ENCODE data around the gene RECK.
"Not testable (repeated sequence)": the region's sequence is repeated elsewhere in the genome, so short reads cannot be mapped to it uniquely, and the experiment has no call there.

Gene RECK

DNA sequence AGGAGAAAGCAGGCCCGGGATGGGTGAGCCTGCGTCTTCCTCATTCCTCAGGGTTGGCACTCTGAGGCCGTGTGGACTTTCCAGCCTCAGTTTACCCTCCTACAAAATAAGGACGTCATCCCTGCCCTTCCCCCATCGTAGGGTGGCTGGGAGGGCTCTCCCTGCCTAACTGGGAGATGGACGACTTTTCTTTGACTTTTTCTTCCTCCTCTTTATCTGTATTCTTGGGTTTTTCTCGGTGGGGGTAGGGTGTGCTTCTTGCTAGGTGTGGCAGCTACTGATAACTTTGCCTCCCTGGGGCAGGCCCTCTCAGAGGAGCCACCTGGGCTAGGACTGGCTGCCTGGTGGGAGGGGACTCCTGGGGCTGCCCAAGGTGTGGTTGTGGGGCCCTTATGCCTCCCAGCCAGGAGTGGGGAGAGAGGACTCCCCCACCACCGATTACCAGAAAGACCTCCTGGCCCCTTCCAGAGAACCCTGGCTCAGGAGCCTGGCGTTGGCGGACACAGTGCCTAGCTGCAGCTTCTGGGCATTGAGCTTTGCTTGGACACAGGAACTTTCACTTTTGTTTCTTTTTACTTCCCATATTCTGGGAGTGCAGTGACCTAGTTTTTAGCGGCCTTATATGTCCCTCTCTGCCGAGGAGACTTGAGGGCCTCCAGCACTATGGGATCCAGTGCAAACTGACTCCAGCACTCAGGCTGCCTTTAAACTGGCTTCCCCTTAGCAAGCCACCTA is 106.0 kb downstream of the RECK start:
- DNase-seq = no peak

DNA sequence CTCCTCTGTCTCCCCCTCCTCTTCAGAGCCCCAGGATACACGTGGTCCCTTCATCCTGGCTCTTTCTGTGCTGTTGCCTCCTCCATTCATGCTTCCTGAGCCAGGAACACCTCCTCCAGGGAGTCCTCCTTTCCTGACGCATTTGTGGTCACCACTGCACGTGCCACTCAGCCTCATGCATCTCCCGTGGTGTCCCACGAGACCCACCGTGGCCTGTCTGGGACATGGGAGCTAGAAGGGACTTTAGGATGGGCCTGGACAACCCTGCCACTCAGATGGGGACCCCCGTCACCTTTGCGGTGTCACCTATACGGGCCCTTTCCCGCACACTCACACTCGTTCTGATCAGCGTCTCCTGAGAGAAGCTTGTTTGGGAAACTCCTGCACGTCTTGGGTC is 106.5 kb downstream of the RECK start:
- no peak for DNase-seq

DNA sequence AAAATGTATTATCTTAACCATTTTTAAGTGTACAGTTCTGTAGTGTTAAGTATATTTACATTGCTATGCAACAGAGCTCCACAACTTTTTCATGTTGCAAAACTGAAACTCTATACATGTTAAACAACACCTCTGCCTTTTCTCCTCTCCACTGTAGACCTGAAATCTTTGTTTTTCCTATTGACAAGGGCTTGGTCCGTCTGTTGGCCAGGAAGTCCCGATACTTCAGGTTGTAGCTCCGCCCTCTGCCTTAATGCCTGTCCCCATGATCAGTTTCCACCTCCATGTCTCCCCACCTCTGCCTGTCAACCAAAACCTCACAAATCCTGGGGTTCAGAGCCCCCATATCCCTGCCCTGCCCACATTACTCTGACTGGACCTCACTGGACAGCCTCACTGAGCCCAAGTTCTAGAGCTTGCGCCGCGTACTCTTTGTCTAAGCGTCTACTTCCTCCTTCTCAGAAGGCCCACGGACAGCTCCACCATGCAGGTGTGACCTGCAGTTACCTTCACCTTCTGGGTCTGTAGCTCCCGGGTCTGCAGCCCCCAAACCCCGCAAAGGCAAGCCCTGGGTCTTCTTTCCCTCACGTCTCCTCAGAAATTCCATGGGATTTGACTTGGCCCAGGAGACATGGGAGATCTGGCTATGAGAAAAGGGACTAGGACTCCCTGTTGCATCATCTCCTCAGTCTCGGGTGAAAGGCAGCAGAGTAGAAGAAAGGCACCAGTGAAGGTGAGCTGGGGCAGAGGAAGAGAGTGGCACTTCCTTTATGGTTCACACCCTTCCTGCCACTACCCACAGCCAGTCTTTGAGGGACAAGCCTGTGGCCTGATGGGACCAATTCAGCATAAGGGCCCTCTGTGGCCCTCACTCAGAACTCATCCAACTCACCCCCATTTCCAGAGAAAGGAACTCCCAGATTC is 107.9 kb downstream of the RECK start:
- no peak for DNase-seq

DNA sequence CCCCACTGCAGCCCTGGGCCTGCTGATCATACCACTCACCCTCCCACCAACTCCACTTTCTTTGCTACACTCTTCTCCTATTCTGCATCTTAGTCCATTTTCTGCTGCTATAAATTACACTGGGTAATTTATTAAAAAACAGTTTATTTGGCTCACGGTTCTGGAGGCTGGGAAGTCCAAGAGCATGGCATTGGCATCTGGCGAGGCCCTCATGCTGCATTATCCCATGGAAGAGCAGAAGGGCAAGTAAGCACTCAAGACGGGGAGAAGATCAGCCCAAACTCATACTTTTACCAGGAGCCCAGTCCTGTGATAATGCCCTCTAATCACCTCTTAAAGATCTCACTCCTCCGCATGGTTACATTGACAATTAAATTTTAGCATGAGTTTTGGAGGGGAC is 109.3 kb downstream of the RECK start:
- no peak for DNase-seq

GRCh38 chr9:36146651-36147050 is 109.9 kb downstream of the RECK start:
- DNase-seq = no peak

DNA sequence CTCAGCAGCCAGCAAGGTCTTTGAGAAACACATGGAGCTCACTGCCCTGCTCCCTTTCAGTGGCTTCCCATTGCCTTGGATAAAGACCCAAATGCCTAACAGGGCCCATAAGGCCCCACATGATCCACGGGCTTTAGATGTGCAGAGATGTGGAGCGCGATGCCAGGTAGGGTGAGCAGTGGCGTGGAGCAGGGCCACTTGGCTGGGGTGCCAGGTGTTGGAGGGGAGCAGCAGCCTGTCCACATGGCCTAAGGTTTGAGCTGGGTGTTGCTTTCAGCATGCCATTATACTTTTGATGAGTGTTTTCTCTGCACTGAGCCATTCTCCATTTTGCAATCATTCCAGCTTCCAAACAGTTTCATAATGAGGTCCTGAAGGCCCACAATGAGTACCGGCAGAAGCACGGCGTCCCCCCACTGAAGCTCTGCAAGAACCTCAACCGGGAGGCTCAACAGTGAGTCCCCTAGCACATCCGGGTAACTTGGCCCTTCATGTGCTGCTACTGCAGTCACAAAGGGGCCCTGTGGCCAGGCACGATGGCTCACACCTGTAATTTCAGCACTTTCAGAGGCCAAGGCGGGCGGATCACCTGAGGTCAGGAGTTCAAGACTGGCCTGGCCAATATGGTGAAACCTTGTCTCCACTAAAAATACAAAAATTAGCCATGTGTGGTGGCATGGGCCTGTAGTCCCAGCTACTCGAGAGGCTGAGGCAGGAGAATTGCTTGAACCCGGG is 110.9 kb downstream of the RECK start:
- DNase-seq = no peak

DNA sequence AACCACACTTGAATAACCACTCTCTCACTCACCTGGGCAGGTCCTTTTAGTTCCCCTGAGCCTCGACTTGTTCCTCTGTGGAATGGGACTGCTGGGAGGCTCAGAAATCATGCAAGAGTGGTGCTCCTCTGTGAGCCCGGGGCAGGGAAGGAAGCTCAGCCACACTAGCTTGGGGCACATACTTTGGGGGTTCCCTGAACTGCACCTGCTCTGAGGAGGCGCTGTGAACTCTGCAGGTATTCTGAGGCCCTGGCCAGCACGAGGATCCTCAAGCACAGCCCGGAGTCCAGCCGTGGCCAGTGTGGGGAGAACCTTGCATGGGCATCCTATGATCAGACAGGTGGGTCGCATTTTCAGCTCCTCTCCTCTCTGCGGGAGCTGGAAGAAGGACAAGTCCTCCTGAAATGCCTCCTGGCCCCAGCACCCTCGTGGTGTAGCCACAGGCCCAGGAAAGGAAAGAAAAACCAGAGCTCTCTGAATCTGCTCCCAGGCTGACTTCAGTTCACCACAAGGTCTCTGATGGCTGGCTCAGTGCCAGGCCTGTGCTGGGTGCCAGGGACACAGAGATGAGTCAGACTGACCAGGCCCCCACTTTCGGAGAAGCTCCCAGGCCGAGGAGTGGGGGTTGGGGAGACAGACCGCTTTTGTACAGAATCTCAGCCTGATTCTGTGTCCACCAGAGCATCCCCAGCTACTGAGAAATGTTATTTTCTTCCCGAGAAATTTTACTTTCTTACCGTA is 111.8 kb downstream of the RECK start:
- DNase-seq = no peak

GRCh38 chr9:36149197-36149596 is 112.5 kb downstream of the RECK start:
- DNase-seq = no peak

DNA sequence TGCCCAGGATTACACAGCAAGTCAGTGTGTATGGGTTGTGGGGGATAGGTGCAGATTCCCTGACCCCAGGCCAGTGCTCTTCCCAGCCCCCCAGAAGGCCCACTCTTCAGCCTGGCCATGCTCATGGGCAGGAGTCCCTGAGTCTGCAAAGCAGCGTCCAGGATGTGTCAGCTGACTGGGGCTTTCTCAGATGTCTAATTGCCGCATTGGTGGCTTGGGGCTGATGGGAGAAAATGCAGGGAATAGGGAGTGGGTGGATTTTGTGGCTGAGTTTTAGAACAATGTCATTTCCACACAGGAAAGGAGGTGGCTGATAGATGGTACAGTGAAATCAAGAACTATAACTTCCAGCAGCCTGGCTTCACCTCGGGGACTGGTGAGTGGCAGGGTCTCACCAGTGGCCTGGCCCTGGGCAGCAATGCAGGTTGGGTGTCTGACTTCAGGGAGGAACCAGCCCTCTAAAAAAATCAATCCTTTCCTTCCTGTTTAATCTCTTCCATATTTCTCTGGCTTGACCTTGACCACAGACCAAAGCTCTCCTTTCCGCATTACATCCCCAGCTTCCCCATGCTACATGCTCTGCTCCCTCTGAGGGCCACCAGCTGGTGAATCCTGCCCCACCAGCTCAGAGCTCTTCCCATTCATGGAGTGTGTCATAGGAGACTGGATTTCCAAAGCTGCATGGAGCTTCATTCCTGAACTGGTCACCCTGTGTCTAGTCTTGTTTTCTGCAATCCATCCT is 114.0 kb downstream of the RECK start:
- DNase-seq = no peak

GRCh38 chr9:36151316-36152210 is 114.8 kb downstream of the RECK start:
- DNase-seq = no peak

- no peak for DNase-seq
Measured at GRCh38 chr9:36152741-36153438, 116.2 kb downstream of the RECK start.

DNA sequence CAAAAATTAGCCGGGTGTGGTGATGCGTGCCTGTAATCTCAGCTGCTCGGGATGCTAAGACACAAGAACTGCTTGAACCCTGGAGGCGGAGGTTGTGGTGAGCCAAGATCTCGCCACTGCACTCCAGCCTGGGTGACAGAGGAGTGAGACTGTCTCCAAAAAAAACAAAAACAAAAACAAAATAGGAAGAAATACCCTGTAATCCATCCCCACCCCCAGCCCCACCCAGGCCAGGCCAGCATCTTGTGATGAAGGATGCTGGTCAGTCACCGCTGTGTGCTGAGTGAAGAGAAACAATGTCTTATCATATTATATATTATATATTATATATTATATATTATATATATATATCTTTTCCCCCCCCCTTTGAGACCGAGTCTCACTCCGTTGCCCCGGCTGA is 117.0 kb downstream of the RECK start:
- no peak for DNase-seq

DNA sequence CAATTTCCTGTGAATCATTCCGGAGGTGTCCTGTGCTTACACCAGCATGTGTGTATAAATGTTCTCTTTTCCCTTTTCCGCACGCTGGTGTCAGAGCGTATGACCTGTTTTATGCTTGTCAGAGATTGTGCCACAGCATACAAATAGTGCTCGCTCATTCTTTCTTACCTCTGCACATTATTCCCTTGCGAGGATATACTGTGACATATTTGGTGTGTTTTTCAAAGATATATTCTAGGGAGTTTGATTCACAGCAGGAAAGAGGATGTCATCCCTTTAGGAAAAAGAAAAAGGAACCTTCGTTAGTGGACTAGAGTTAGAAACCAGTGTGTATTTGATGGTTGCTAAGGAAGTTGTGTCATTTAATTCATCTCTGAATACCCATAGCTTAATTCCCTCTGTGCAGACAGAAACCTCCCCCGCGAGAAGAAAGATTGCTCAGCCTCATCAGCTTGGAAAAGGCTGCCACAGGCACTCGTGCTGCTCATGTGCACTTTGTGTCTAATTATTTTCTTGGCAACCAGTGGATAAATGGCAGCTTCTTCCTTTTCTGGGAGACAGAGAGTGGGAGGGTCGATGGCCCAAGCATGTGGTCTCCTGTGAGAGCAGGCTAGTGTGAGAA is 117.7 kb downstream of the RECK start:
- DNase-seq = no peak

DNA sequence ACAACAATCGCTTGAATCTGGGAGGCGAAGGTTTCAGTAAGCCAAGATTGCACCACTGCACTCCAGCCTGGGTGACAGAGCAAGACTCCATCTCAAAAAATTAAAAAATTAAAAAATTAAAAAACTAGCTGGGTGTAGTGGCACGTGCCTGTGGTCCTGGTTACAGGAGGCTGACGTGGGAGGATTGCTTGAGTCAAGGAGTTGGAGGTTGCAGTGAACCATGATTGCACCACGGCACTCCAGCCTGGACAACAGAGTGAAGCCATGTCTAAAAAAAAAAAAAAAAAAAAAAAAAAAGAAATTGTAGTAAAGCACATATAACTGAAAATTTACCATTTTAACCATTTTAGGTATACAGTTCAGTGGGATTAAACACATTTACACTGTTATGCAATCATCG is 119.4 kb downstream of the RECK start:
- DNase-seq = no peak

GRCh38 chr9:36158122-36158521 is 121.4 kb downstream of the RECK start:
- DNase-seq = no peak

- DNase-seq = no peak
Measured at GRCh38 chr9:36158917-36159316, 122.2 kb downstream of the RECK start.

DNA sequence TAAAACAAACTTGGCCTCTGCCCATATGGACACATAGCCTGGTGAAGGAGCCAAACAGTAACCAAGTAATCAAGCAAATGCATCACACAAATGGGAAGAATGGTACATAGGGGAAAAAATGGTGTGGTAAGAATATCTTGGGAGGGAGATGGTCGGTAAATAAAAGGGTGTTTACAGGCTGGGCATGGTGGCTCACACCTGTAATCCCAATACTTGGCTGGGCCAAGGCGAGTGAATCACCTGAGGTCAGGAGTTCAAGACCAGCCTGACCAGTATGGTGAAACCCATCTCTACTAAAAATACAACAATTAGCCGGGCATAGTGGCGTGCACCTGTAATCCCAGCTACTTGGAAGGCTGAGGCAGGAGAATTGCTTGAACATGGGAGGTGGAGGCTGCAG is 122.8 kb downstream of the RECK start:
- DNase-seq = not testable (repeated sequence)

- not testable (repeated sequence) for DNase-seq
Measured at GRCh38 chr9:36160126-36160525, 123.4 kb downstream of the RECK start.

DNA sequence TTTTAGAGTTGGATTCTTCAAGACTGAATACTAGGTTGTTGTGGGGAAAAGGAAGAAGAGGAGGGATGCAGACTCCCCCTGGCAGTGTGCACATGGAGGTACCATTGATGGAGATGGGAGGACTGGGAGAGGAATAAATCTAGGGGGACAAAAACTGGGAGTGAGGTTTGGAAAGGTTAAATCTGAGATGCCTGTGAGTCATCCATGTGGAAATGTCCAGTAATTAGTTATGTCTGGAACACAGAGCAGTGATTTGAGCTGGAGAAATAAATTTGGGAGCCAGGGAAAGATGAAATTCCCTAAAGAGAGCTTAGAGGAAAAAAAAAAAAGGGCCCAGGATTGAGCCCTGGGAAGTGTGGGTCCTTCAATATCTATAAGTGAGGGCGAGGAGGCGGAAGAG is 124.5 kb downstream of the RECK start:
- DNase-seq = no peak

GRCh38 chr9:36162211-36162738 is 125.6 kb downstream of the RECK start:
- no peak for DNase-seq
